ENCODE data around the gene ZNF205.

ZNF205 gene

DNA sequence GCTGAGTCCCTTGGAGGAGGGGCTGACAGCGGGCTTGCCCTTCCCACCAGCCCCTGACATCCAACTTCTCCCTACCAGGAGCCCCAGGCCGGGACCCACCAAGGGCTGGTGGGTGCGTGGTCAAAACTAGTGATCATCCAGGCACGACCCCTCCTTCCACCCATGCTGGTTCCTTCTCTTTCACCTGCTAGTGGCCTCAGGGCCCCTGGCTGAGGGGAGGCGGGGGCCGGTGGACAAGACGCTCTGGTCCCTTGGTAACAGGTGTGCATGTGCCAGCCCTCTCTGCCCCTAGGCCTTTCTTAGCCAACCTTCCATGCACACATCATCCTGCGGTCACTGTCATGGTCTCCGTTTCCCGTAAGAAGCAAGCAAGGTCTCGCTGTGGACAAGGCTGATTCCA lies 30.8 kb downstream of the ZNF205 start:
- Histone ChIP-seq H3K4me3 (ENCODE audit: low read depth in 1 of 2, low read length in 1 of 2) (no peak overlapping the region), H3K9me3 (no peaks in the 10 kb centered on the region), H3K27ac (no peak overlapping the region), H3K4me1 (ENCODE audit: control insufficient read depth in 1 of 2, insufficient read depth in 1 of 2, low read depth in 1 of 2, low read length in 1 of 2) (no peaks in the 10 kb centered on the region), H3K27me3 (peaks cover 7% of the 10 kb centered on the region), H3K36me3 (peaks cover 51% of the 10 kb centered on the region)
- TF ChIP-seq, protein P1, sequence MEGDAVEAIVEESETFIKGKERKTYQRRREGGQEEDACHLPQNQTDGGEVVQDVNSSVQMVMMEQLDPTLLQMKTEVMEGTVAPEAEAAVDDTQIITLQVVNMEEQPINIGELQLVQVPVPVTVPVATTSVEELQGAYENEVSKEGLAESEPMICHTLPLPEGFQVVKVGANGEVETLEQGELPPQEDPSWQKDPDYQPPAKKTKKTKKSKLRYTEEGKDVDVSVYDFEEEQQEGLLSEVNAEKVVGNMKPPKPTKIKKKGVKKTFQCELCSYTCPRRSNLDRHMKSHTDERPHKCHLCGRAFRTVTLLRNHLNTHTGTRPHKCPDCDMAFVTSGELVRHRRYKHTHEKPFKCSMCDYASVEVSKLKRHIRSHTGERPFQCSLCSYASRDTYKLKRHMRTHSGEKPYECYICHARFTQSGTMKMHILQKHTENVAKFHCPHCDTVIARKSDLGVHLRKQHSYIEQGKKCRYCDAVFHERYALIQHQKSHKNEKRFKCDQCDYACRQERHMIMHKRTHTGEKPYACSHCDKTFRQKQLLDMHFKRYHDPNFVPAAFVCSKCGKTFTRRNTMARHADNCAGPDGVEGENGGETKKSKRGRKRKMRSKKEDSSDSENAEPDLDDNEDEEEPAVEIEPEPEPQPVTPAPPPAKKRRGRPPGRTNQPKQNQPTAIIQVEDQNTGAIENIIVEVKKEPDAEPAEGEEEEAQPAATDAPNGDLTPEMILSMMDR (IDR thresholded peaks at IDR 0.05), result no peak

DNA sequence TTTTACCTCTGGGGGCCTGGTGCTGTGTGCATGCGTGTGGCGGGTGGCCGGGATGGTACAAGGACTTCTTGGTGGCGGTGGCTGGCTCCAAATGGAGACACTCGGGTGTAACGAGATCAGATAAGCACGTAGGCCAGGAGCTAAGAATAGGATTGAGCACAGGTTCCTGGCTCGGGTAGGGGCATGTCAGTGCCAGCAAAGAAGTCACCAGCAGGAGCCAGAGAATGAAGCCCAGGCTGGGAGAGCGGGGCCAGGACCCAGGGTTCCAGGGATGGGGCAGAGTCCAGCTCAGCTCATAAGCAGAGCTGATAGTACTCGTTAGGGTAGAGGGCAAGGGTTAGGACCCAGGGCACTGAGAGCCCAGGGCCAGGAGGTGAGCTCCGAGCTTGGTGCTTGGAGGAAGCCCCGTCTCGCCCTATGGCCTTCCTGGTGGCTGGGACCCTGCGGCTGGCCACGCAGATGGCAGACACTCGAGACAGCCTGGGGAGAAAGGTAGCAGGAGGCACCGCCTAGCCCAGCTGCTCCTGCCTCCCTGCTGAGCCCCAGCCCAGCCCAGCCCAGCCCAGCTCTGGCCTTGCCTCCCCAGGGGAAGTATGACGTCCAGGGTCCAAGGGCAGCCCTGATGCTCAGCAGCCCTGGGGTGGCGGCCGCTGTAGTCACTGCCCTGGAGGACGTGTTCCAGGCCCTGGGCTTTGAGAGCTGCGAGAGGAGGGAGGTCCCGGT lies 31.4 kb downstream of the ZNF205 start:
- Histone ChIP-seq H3K27ac (no peak overlapping the region), H3K36me3 (peaks cover 45% of the 10 kb centered on the region)

DNA sequence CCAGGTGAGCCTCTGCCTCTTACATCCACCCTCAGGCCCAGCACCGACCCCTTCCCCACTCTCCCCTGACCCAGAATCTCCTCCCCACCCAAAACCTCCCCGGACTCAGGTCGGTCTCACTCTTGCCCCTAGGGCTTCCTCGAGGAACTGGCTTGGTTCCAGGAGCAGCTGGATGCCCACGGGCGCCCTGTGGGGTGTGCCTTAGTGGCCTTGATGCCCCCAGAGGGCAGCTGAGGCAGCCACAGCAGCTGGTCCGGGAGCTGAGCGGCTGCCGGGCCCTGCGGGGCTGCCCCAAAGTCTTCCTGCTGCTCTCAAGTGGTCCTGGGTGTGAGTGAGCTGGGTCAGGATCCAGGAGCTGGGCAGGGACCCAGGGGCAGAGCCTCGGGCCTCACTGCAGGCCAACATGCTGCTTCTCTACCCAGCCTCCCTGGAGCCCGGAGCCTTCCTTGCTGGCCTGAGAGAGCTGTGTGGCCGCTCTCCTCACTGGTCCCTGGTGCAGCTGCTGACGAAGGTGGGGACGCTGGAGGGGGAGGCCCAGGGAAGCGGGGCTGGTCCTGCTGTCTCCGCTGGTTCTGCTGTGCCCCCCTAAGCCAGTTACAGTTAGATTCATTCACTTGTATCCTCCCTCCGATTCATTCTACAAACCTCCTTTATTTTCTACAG lies 32.1 kb downstream of the ZNF205 start:
- no peak overlapping the region for H3K4me3 ChIP-seq (ENCODE audit: low read depth in 1 of 2, low read length in 1 of 2)
- H3K27me3 ChIP-seq, result peaks cover 19% of the 10 kb centered on the region
- peaks cover under 1 to 1% of the 10 kb centered on the region in 2 experiments for H3K4me1 ChIP-seq (ENCODE audit: control insufficient read depth in 1 of 2, insufficient read depth in 1 of 2, low read depth in 1 of 2, low read length in 1 of 2)
- H3K27ac ChIP-seq, result no peak overlapping the region
- H3K9me3 ChIP-seq, result no peaks in the 10 kb centered on the region
- TF ChIP-seq, protein P1 (IDR thresholded peaks at IDR 0.05), result no peak
- peaks cover 38% of the 10 kb centered on the region for H3K36me3 ChIP-seq

More for the DNA sequence above, 31.4 kb downstream of the ZNF205 start:
- peaks cover 13% of the 10 kb centered on the region for H3K27me3 ChIP-seq
- no peaks in the 10 kb centered on the region for H3K9me3 ChIP-seq
- H3K4me3 ChIP-seq (ENCODE audit: low read depth in 1 of 2, low read length in 1 of 2), result no peak overlapping the region
- no peaks in the 10 kb centered on the region for H3K4me1 ChIP-seq (ENCODE audit: control insufficient read depth in 1 of 2, insufficient read depth in 1 of 2, low read depth in 1 of 2, low read length in 1 of 2)
- TF ChIP-seq, protein P1 (IDR thresholded peaks at IDR 0.05), result no peak

DNA sequence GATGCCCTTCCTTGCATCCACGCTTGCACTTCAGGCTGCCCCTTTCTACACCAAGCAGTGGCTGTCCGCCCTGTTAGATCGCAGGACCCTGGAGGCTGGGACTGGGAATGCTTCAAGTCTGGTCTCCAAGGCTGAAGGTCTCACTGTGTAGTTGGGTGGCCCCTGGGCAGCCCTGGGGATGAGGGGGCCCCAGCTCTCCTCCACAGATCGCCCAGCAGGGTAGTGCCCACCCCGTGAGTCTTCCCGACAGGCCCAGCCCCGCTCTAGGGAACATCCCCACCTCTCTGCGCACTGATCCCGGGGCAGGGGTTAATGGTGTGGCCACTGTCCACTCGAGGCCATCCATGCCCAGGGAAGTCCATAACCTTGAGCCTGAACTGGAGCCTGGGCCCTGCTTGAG lies 32.8 kb downstream of the ZNF205 start:
- TF ChIP-seq, protein P1 (IDR thresholded peaks at IDR 0.05), result no peak
- Histone ChIP-seq H3K27ac (no peak overlapping the region), H3K4me1 (ENCODE audit: control insufficient read depth in 1 of 2, insufficient read depth in 1 of 2, low read depth in 1 of 2, low read length in 1 of 2) (peaks cover 8% of the 10 kb centered on the region in 2 experiments), H3K9me3 (no peaks in the 10 kb centered on the region), H3K4me3 (ENCODE audit: low read depth in 1 of 2, low read length in 1 of 2) (no peak overlapping the region), H3K27me3 (peaks cover 26% of the 10 kb centered on the region), H3K36me3 (peaks cover 31% of the 10 kb centered on the region)

DNA sequence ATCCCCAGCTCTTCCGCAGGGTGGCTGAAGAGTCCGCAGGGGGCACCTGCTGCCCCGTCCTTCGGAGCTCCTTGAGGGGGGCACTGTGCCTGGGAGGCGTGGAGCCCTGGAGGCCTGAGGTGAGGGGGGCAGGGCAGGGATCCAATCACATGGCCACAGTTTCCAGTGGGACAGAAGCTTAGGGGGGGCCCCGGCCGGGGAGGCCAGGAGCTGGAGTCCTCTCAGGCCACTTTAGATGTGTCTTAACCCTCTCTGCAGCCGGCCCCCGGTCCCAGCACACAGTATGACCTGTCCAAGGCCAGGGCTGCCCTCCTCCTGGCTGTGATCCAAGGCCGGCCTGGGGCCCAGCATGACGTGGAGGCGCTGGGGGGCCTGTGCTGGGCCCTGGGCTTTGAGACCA lies 33.3 kb downstream of the ZNF205 start:
- peaks cover 13% of the 10 kb centered on the region in 2 experiments for H3K4me1 ChIP-seq (ENCODE audit: control insufficient read depth in 1 of 2, insufficient read depth in 1 of 2, low read depth in 1 of 2, low read length in 1 of 2)
- TF ChIP-seq, protein P1 (IDR thresholded peaks at IDR 0.05), result no peak
- no peak overlapping the region for H3K4me3 ChIP-seq (ENCODE audit: low read depth in 1 of 2, low read length in 1 of 2)
- peaks cover 26% of the 10 kb centered on the region for H3K36me3 ChIP-seq
- H3K27ac ChIP-seq, result no peak overlapping the region
- H3K9me3 ChIP-seq, result no peaks in the 10 kb centered on the region
- H3K27me3 ChIP-seq, result peaks cover 32% of the 10 kb centered on the region

Measured in neutrophil (primary cell).